Measurements from ENCODE around the gene PDZD7.

PDZD7 gene

GRCh38 chr10:100960251-100960650 lies 70.7 kb downstream of the PDZD7 start:
- H3K4me3 ChIP-seq (ENCODE audit: low read depth, low read length): no peak overlapping the region
- no peaks in the 10 kb centered on the region for H3K36me3 ChIP-seq (ENCODE audit: control insufficient read depth, insufficient read depth, low read length)
- no peaks in the 10 kb centered on the region for H3K27me3 ChIP-seq (ENCODE audit: control insufficient read depth, insufficient read depth, low read length)
- H3K4me1 ChIP-seq (ENCODE audit: control insufficient read depth, insufficient read depth, low read length): no peaks in the 10 kb centered on the region
- no peak overlapping the region for H3K9ac ChIP-seq (ENCODE audit: low read depth, low read length)
- no peaks in the 10 kb centered on the region for H3K9me3 ChIP-seq (ENCODE audit: control insufficient read depth, insufficient read depth, low read length)

Measured in iPS-15b (cell line).